ENCODE results near the gene ERICH6B. TPM values are rescaled to one million over a fixed set of nuclear protein-coding genes. Genes with fewer than 3 reads are reported as not detected.

Gene ERICH6B
- not detected in 2 replicates for total RNA-seq

DNA sequence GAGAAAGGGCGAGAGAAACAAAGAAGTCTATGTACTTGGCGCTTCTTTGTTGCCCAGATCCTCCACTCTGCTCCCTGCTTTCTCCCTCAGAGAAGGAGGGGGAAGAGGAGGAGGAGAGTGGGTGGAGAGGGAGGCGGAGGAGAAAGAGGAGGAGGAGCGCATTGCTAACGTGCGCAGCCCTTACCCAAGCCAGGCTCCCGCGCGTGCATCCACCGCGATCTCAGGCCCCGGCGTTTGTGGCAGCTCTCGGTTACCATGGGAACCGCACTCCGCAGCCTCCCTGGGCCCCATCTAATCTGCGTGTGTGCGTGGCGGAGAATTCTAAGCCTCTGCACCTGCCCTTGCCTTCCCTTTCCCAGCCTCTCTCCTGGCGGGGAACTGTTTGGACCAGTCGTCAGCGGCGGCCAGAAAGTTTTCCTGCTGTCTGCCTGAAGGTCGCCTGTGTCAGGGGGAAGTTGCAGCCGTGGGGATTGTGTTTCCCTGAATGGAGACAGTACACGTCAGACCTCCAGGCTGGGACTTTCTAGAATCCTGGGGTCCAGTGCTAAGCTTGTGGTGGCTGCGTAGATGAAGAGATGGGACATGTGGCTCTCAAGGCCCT is at the start of gene ERICH6B:
TSS of gene ERICH6B (minus strand) at position 239 of the 601 bp plus-strand sequence. CDS start 18,734 bp downstream, outside the sequence.

Other genes starting within 250 kb of the ERICH6B start
- gene SLC25A30, start 197.4 kb downstream of the ERICH6B start, total RNA-seq: 5.0 and 20.4 TPM in 2 replicates
- 16.1 and 34.5 TPM in 2 replicates for gene COG3, start 150.8 kb downstream of the ERICH6B start, total RNA-seq
- gene CBY2, start 86.6 kb upstream of the ERICH6B start, total RNA-seq: not detected in 2 replicates
- not detected in 2 replicates for gene SIAH3, start 236.0 kb upstream of the ERICH6B start, total RNA-seq